ENCODE data around the gene ART5.
A peak's percentile ranks its signal among the peaks of the same experiment; 100 is the strongest.

Gene ART5

GRCh38 chr11:3632070-3632660, 9.6 kb downstream of the ART5 start:
- H3K4me3 ChIP-seq (ENCODE audit: low read depth, low read length) = no peak overlapping the region
- no peak for TF ChIP-seq CTCF (conservative IDR thresholded peaks at IDR 0.05; ENCODE audit: low read depth, low read length)
- no peak for DNase-seq (ENCODE audit: low read depth)

DNA sequence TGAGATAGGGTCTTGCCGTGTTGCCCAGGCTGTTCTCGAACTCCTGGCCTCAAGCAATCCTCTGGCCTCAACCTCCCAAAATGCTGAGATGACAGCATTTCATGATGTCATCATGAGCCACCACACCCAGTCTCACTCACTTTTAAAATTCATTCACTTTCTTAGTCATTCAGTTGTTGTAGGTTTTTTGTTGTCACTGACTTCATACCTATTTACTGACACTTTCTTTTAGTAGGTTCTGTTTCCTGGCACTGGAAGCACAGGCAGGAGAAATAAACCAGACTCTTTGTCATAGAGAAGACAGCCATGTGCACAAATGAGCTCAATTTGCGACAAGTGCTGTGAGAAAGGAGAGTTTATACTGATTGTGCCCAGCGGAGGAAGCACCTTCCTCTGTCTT, 10.5 kb downstream of the ART5 start:
- H3K4me3 ChIP-seq (ENCODE audit: low read depth, low read length) = no peak overlapping the region
- no peak for DNase-seq (ENCODE audit: low read depth)
- no peak for TF ChIP-seq CTCF (conservative IDR thresholded peaks at IDR 0.05; ENCODE audit: low read depth, low read length)

DNA sequence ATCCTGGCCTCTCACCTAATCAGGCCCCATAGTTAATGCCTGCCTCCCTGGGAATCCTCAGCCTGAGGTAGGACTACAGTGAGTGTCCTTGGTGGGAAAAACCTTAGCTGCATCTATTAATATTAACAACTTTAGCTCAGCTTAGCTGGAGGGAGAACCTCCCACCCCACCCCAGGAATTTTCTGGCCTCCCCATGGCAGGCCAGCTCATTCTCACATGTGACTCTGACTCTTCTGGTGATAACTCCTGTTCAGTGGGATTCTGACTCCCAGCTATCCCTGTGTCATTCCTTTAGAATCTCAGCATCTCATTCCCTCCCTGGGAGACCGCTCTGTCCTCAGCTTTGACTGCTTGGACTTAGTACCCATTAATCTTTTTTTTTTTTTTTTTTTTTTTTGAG, 14.5 kb downstream of the ART5 start:
- no peak for TF ChIP-seq CTCF (conservative IDR thresholded peaks at IDR 0.05; ENCODE audit: low read depth, low read length)
- peak; percentile 78 for DNase-seq (ENCODE audit: low read depth)
- no peak overlapping the region for H3K4me3 ChIP-seq (ENCODE audit: low read depth, low read length)

GRCh38 chr11:3626250-3626960, 15.4 kb downstream of the ART5 start:
- no peak for DNase-seq (ENCODE audit: low read depth)
- no peak overlapping the region for H3K4me3 ChIP-seq (ENCODE audit: low read depth, low read length)
- TF ChIP-seq CTCF (conservative IDR thresholded peaks at IDR 0.05; ENCODE audit: low read depth, low read length) = no peak

DNA sequence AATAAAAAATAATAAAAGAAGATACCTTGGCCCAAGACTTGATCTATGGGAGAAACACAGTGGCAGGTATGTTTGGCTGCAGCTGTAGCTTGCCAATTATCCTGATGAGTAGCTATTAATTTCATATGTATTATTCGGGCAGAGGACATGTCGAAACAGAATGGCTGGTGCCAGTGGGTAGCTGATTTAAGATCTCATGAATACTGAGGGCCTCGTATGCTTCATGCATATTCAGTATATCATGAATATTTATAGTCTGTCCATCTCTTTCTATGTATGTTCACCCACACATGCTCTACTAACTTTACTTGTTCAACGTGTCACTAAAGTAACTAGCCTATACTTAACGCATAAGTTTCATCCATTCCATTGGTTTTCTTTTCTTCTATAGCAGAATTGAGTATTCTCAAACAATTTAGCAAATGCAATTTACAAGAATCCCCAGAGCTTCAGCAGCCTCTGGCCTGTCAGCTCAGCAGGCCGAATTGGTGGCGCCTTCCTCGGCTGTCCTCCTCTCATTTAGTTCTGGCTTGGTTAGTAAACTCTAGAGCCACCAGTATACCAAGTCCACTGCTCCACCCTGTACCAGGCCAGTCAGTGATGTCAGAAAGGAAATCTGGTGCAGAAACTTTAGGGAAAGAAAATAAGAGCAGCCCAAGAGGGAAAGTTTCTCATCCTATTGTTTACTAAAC, 17.9 kb downstream of the ART5 start:
- no peak overlapping the region for H3K4me3 ChIP-seq (ENCODE audit: low read depth, low read length)
- no peak for DNase-seq (ENCODE audit: low read depth)
- TF ChIP-seq CTCF (conservative IDR thresholded peaks at IDR 0.05; ENCODE audit: low read depth, low read length) = no peak

DNA sequence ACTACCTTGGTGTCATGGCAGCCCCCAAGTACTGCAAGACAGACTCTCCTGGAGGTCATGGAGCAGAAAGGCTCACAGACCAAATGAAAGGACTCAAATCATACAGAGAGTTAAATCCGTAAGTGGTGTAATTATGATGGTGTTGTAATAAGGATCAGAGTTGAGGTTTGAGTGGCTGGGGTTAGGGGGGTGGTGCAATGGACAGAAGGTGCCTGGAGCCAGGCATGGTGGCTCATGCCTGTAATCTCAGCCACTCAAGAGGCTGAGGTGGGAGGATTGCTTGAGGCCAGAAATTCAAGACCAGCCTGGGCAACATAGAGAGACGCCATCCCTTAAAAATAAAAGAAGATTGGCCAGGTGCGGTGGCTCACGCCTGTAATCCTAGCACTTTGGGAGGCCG, 18.7 kb downstream of the ART5 start:
- TF ChIP-seq CTCF (conservative IDR thresholded peaks at IDR 0.05; ENCODE audit: low read depth, low read length) = no peak
- no peak overlapping the region for H3K4me3 ChIP-seq (ENCODE audit: low read depth, low read length)
- DNase-seq (ENCODE audit: low read depth) = no peak

All from choroid plexus epithelial cell (primary cell).